ENCODE results near the gene USP47. TPM values are rescaled to one million over a fixed set of nuclear protein-coding genes. Genes with fewer than 3 reads are reported as not detected.

The USP47 gene
- total RNA-seq, 1 experiment from 2014 or later = 45.9 TPM

GRCh38 chr11:11845551-11845950, 3.8 kb downstream of the USP47 start:
- intact Hi-C loops (cut with micrococcal nuclease; ENCODE audit: unreplicated experiment) = no loop called here
- ChIA-PET CTCF (no interaction called here), POLR2A (ENCODE audit: low non-redundant PET) (no interaction called here)
- Histone ChIP-seq H3K4me1 (ENCODE audit: insufficient read depth, low read length, poor library complexity, severe bottlenecking) (peaks cover 32% of the 10 kb centered on the region), H3K9me3 (ENCODE audit: low read depth, low read length, poor library complexity, severe bottlenecking) (no peaks in the 10 kb centered on the region), H3K36me3 (ENCODE audit: insufficient read depth, low read length, poor library complexity, severe bottlenecking) (no peaks in the 10 kb centered on the region), H3K4me3 (ENCODE audit: low read depth, low read length, poor library complexity, severe bottlenecking) (no peak overlapping the region), H3K27me3 (replicated peaks; ENCODE audit: insufficient read depth, low read depth, low read length, poor library complexity) (no peaks in the 10 kb centered on the region), H3K27ac (ENCODE audit: low read depth, low read length, poor library complexity, severe bottlenecking) (no peak overlapping the region)
- no peak for DNase-seq (ENCODE audit: low spot score)
- no TSS peak for BruUV-seq (replicated peaks)
- TF ChIP-seq CTCF (conservative IDR thresholded peaks at IDR 0.05; ENCODE audit: low read depth, low read length) = no peak
- TF ChIP-seq EZH2 (IDR thresholded peaks at IDR 0.05; ENCODE audit: borderline replicate concordance, low read depth, low read length, poor library complexity, severe bottlenecking) = no peak

- Histone ChIP-seq H3K9me3 (ENCODE audit: low read depth, low read length, poor library complexity, severe bottlenecking) (no peaks in the 10 kb centered on the region), H3K27ac (ENCODE audit: low read depth, low read length, poor library complexity, severe bottlenecking) (no peak overlapping the region), H3K4me3 (ENCODE audit: low read depth, low read length, poor library complexity, severe bottlenecking) (no peak overlapping the region), H3K4me1 (ENCODE audit: insufficient read depth, low read length, poor library complexity, severe bottlenecking) (peaks cover 36% of the 10 kb centered on the region), H3K36me3 (ENCODE audit: insufficient read depth, low read length, poor library complexity, severe bottlenecking) (no peaks in the 10 kb centered on the region), H3K27me3 (replicated peaks; ENCODE audit: insufficient read depth, low read depth, low read length, poor library complexity) (no peaks in the 10 kb centered on the region)
- TF ChIP-seq CTCF (conservative IDR thresholded peaks at IDR 0.05; ENCODE audit: low read depth, low read length) (no peak), EZH2 (IDR thresholded peaks at IDR 0.05; ENCODE audit: borderline replicate concordance, low read depth, low read length, poor library complexity, severe bottlenecking) (no peak)
- CTCF ChIA-PET = interaction anchor here (0.6 kb wide), 1 partner anchor 806 kb away, joined by 3 read pairs; no protein-coding TSS in a partner anchor
- BruUV-seq (replicated peaks) = no TSS peak
- POLR2A ChIA-PET (ENCODE audit: low non-redundant PET) = no interaction called here
- no peak for DNase-seq (ENCODE audit: low spot score)
- intact Hi-C loops (cut with micrococcal nuclease; ENCODE audit: unreplicated experiment) = no loop called here
These were observed 5.3 kb downstream of the USP47 start for GRCh38 chr11:11847082-11847481.

GRCh38 chr11:11848891-11849746, 7.3 kb downstream of the USP47 start:
- intact Hi-C loops (cut with micrococcal nuclease; ENCODE audit: unreplicated experiment) = no loop called here
- H3K9me3 ChIP-seq (ENCODE audit: low read depth, low read length, poor library complexity, severe bottlenecking) = no peaks in the 10 kb centered on the region
- ChIA-PET CTCF (no interaction called here), POLR2A (ENCODE audit: low non-redundant PET) (no interaction called here)
- TF ChIP-seq EZH2 (IDR thresholded peaks at IDR 0.05; ENCODE audit: borderline replicate concordance, low read depth, low read length, poor library complexity, severe bottlenecking) (no peak), CTCF (conservative IDR thresholded peaks at IDR 0.05; ENCODE audit: low read depth, low read length) (peak; percentile 76)
- peaks cover 29% of the 10 kb centered on the region for H3K4me1 ChIP-seq (ENCODE audit: insufficient read depth, low read length, poor library complexity, severe bottlenecking)
- DNase-seq (ENCODE audit: low spot score) = peak; percentile 79
- BruUV-seq (replicated peaks) = no TSS peak
- no peaks in the 10 kb centered on the region for H3K36me3 ChIP-seq (ENCODE audit: insufficient read depth, low read length, poor library complexity, severe bottlenecking)
- peak overlapping the region; percentile 35 for H3K27ac ChIP-seq (ENCODE audit: low read depth, low read length, poor library complexity, severe bottlenecking)
- H3K4me3 ChIP-seq (ENCODE audit: low read depth, low read length, poor library complexity, severe bottlenecking) = no peak overlapping the region
- no peaks in the 10 kb centered on the region for H3K27me3 ChIP-seq (replicated peaks; ENCODE audit: insufficient read depth, low read depth, low read length, poor library complexity)
